D721Med (cell line): ENCODE measurements around the gene DOCK1.

Experiments used
- DNase-seq: peaks from one replicate; pipeline ENCODE4 v3.0.0; 2011; ENCODE audit warnings: low spot score; ENCODE audit not compliant: insufficient read length
- FAIRE-seq: peaks from 2 replicates; lab custom pipeline; 2011; peaks lifted over from hg19 to GRCh38; lab: Jason Lieb, UNC
- CTCF ChIP-seq: IDR thresholded peaks from 2 replicates; pipeline ENCODE4 v1.5.1; 2012; ENCODE audit warnings: mild to moderate bottlenecking, control low read depth; ENCODE audit not compliant: insufficient read depth; ENCODE audit errors: missing control alignments

The DOCK1 gene

GRCh38 chr10:127146661-127147060, 241.4 kb downstream of the DOCK1 start:
- FAIRE-seq (no peak), DNase-seq (no peak)
- TF ChIP-seq CTCF: no peak

GRCh38 chr10:127148066-127148932, 243.1 kb downstream of the DOCK1 start:
- no peak for TF ChIP-seq CTCF
- DNase-seq: no peak
- FAIRE-seq: no peak

DNA sequence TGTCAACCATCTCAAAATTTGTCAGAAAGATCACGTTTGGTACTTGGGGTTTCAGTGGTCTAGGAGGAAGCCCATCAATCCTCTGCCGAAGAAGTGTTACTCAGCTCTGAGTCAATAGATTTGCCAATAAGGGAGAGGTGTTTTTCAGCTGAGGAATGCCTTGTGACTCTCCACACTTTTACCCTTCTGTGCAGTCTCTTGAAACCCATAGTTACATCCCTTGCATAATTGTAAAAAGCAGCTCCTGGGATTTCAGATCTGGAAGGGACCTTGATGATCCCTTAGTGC, 243.6 kb downstream of the DOCK1 start:
- no peak for DNase-seq
- no peak for FAIRE-seq
- TF ChIP-seq CTCF: no peak

GRCh38 chr10:127149501-127150081, 244.4 kb downstream of the DOCK1 start:
- FAIRE-seq (no peak), DNase-seq (no peak)
- TF ChIP-seq CTCF: no peak

DNA sequence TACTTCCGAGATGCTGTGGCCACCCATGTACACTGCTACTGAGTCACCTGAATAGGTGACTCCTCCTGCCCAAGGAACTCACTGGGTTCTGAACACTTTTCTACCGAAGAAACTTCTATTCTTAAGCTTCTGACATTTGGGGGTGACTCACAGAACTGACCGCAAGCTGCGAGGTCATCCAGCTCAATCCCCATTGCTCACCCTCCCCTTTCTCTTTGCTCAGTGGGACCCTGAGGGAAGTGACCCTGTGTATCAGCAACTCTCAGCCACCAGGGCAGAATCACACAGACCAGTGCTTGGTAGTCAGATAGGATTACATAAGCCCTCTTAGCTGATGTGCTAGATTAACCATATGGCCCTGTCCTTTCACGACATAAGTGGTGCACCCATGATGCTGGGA, 244.9 kb downstream of the DOCK1 start:
- DNase-seq (no peak), FAIRE-seq (no peak)
- no peak for TF ChIP-seq CTCF

GRCh38 chr10:127151541-127151940, 246.3 kb downstream of the DOCK1 start:
- no peak for FAIRE-seq
- DNase-seq: no peak
- TF ChIP-seq CTCF: no peak
